Stimulated activated CD4-positive, alpha-beta T cell treated with anti-CD3 and anti-CD28 coated beads, Interleukin-4, amount 100 ng/mL, for 1 hour (primary cell): ENCODE results near the gene SNX19.
"Not testable (repeated sequence)": the region's sequence is repeated elsewhere in the genome, so short reads cannot be mapped to it uniquely, and the experiment has no call there.

Source experiments
- DNase-seq: peaks from one replicate; pipeline ENCODE4 v3.0.0-alpha.2; 2020

SNX19 gene

DNA sequence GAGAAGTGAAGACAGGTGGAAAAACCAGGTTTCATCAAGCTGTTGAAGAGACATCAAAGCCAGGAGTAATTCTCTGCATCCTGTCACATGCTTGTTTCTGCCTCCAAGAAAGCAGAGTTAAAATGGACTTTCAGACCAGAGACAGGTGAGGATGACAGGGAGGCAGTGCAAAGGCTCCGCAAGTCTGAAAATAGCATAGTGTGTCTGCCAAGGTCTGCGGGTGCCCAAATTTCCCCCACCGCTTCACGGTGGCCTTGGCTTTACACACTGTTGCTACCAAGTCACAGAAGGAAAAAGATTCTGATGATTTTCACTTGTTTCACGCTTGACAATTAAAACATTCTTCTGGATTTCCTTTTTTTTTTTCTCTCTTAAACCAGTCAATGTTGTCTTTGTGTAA lies 44.2 kb downstream of the SNX19 start:
- DNase-seq, result no peak

GRCh38 chr11:130871616-130872015 lies 44.7 kb downstream of the SNX19 start:
- DNase-seq, result no peak

DNA sequence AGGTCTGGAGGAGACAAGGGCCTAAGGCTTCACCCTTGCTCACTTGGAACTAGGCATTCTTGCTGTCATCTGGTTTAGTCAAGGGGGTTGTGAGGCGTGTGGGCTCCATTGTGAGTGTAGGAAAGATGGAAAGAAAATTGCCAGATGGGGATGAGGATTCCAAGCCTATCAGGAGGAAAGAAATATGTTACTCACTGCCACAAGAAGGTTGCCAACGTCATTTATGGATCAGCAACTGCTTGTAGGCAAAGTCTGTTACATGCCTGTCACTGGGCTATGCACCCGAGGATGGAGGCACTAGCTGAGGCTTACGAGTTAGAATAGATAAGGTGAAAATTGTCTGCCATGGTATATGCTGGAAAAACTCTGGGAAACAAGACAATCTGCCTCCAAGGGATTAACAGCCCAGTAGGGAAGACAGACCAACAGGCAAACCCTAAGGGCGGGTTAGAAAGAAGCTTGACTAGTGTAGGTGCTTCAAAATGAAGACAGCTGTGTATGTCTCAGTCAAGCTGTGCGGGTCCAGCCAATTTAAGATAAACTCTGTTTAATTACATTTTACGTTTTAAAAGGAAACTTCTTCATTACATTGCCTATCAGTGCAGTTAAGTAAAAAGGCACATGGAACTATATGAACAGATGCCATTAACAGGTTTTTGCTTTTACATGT lies 47.4 kb downstream of the SNX19 start:
- DNase-seq, result no peak

GRCh38 chr11:130868086-130868710 lies 48.1 kb downstream of the SNX19 start:
- no peak for DNase-seq

GRCh38 chr11:130866831-130867230 lies 49.4 kb downstream of the SNX19 start:
- no peak for DNase-seq

- no peak for DNase-seq
Measured at GRCh38 chr11:130865774-130866114, 50.5 kb downstream of the SNX19 start.

GRCh38 chr11:130865091-130865773 lies 51.0 kb downstream of the SNX19 start:
- DNase-seq, result no peak

DNA sequence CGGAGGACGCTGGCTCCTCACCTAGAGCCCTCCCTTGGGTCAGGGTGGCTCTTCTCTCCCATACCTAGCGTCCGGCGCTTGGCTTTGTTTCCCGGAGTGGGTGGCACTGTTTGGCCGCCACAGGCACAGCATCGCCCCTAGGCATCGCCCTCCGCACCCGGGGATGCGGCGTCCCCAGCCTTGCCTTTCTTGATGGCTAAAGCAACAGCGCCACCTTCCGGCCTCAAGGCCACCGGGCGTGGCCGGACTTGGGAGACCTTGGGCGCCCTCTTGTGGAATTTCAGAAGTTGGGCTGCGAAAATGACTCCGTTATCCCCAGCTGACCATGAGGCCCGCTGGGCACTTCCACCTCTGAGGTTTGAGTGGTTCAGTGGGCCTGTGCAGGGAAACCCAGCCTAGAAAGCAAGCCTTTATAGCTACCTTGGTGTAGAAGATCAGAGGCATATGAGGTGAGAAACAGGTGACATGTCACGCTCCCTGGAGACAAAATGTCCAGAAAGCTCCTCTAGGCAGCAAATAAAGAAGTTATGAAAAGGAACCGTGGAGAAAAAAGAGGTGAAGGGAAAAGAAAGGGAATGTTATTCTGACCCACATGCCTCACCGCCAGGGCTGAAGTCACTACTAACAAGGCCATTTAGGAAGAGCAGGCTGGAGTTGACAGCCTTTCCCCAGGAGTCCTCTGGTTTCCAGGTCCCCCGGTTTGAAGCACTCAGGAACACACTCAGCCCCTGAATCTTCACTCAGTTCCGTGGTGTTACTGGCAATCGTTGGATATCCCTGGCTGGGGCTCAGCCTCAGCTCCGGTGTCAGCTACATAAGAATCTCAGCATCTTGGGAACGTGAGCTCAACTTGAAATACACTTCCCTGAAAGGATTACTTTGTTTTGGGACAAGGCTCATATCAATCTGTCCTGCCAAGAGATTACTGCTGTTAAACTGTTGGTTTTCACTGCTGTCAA lies 54.1 kb downstream of the SNX19 start:
- peak; percentile 85 for DNase-seq

- no peak for DNase-seq
Measured at GRCh38 chr11:130861283-130861682, 55.0 kb downstream of the SNX19 start.

DNA sequence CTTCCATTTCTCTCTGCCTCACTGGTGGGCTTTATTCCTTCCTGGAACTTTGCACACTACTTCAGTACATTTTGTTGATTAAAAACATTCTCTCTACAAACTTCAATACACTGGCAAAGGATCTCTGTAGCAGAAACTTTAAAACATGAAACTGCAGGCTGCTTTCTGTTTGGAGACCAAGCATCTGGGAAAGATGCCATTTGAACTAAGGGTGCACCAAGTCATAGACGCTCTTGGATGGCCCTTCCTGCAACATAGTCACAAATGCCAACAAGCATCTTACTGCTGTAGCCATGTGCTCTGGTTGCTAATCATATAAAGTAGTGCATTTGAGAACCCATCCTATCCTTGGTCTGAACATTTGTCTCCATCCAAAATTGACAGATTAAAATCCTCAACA lies 56.4 kb downstream of the SNX19 start:
- no peak for DNase-seq

- no peak for DNase-seq
Measured at GRCh38 chr11:130858215-130858614, 58.1 kb downstream of the SNX19 start.

- DNase-seq, result not testable (repeated sequence)
Measured at GRCh38 chr11:130855707-130856106, 60.6 kb downstream of the SNX19 start.

GRCh38 chr11:130854483-130854882 lies 61.8 kb downstream of the SNX19 start:
- no peak for DNase-seq

DNA sequence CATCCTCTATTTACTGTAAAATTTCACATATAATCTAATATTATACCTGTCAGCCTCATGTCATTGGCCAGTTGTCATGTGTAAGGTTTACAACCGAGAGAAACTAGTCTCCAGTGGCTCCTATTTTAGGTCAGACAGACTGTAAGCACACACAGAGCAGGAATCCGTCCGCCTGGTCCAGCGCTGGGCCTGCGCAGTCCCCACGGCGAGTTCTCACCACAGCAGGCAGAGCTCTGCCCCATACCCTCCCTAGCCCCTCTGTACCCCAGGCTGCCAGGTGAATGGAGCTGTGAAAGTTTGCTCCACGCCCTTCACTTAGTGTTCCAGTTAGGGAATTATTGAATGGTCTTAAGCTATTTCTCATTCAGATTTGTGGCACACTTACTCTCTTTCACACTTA lies 63.7 kb downstream of the SNX19 start:
- no peak for DNase-seq

DNA sequence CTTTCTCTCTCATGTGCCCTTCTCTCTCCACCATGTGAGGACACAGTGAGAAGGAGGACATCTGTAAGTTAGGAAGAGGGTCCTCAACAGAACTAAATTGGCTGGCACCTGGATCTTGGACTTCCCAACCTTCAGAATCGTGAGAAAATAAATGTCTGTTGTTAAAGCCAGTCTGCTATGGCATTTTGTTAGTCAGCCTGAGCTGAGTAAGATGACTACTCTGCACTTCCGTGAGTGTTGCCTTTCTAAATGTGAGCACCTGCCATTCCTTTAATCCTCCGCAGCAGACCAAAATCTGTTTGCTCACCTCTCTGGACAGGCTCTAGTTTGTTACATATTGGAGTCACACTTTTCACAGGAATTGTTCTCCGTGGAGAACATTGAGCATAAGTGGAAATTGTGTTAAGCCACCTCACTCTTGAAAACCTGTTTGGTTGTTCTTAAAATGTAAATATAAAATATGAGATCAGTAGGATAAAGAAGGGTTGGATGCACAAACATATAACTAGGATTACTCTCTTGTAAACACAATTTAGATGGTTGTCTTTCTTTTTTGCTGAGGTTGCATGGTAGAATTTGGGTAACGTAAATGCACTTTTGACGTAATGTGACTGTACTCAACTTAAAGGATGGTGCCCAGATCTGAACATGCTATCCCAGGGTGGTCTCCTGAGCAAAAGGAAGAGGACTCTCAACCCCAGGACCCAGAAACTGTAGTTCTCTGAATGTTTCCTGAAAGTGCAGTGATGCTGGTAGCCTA lies 65.9 kb downstream of the SNX19 start:
- DNase-seq, result no peak

GRCh38 chr11:130849215-130849568 lies 67.1 kb downstream of the SNX19 start:
- no peak for DNase-seq

GRCh38 chr11:130848361-130849214 lies 67.7 kb downstream of the SNX19 start:
- DNase-seq, result no peak

DNA sequence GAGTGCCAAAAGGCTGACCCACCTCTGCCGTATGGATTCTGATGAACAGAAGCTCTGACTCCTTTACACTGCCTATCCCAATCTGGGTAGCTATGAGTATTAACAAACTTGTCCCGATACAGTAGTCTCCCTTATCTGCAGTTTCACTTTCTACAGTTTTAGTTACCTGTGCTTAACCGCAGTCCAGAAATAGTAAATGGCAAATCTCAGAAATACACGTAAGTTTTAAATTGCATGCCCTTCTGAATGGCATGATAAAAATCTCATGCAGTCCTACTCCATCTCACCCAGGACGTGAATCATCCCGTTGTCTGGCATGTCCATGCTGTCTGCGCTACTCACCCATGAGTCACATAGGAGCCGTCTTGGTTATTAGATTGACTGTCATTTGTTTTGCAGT lies 68.8 kb downstream of the SNX19 start:
- no peak for DNase-seq

GRCh38 chr11:130846606-130847005 lies 69.7 kb downstream of the SNX19 start:
- DNase-seq, result no peak

GRCh38 chr11:130842001-130842400 lies 74.3 kb downstream of the SNX19 start:
- DNase-seq, result no peak

GRCh38 chr11:130840679-130841078 lies 75.6 kb downstream of the SNX19 start:
- DNase-seq, result no peak
